VCaP (cell line): ENCODE data around the gene ZNF134.
A peak's percentile ranks its signal among the peaks of the same experiment; 100 is the strongest.

Experiments used
- H3K27ac ChIP-seq: fragments of 450-650 bp; 2 replicates; pipeline ENCODE4 v1.5.1; 2017
- TF ChIP-seq, protein P1 (sequence below): fragments of 450-650 bp; conservative IDR thresholded peaks from 2 replicates; pipeline ENCODE4 v1.5.1; 2017; ENCODE audit warnings: mild to moderate bottlenecking, moderate library complexity

ZNF134 gene

DNA sequence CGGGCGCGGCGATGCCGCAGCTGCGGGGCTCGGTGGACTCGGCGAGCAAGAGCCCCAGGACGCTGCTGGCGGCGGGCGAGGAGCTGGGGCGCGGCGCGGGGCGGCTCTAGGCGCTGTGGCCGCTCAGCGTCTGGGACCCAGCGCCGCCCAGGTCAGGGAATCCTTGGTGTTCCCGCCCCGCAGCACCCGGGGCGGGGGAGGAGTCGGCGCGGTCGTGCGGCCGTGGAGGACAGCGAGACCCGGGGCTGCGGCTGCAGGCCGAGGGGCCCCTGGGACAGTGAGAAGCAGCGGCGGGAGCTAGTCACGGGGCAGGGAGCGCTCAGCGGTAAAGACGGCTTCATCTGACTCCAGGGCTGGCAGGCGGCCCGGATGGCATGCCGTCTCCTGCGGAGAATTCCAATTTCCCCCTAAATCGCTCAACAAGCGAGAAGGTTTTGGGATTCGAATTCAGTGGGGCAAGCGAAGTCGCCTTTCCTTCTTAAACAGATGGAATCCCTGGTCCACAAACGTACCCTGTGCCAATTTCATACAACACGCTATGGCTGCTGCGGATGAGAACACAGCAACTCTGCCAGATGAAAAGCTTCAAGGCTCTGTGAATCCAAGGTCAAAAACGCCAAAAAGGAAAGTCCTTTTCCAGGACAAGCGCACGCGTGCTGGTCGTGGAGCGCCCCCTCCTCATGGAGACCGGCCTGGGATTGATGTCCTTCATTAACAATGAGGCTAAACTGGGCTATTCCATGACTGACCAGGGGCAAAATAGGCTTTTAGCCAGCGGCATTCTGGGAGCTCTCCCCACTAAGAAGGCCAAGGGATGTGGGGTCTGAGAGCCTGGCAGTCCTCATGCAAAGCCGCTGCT is 50.5 kb downstream of the ZNF134 start:
- TF ChIP-seq, protein P1, sequence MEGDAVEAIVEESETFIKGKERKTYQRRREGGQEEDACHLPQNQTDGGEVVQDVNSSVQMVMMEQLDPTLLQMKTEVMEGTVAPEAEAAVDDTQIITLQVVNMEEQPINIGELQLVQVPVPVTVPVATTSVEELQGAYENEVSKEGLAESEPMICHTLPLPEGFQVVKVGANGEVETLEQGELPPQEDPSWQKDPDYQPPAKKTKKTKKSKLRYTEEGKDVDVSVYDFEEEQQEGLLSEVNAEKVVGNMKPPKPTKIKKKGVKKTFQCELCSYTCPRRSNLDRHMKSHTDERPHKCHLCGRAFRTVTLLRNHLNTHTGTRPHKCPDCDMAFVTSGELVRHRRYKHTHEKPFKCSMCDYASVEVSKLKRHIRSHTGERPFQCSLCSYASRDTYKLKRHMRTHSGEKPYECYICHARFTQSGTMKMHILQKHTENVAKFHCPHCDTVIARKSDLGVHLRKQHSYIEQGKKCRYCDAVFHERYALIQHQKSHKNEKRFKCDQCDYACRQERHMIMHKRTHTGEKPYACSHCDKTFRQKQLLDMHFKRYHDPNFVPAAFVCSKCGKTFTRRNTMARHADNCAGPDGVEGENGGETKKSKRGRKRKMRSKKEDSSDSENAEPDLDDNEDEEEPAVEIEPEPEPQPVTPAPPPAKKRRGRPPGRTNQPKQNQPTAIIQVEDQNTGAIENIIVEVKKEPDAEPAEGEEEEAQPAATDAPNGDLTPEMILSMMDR = no peak
- peak overlapping the region; percentile 66 for H3K27ac ChIP-seq

DNA sequence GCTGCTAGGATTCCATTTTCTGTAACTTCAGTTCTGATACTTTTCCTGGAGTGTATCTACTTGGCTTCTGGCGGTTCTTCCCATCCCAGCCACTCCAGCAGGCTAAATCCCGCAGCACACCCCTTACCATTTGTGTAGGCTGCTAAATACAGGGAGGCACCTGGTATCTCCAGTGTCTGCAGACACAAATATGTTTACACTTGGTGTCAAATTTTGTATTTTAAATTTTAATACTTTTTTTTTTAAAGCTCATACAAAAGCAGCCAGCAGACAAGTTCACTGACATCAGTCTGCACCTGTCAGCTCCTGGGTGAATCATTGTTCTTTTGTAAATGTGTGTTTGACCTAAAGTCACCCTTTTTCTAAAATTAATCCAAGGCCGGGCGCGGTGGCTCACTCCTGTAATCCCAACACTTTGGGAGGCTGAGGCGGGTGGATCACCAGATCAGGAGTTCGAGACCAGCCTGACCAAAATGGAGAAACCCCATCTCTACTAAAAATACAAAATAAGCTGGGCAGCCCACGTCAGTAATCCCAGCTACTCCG is 51.3 kb downstream of the ZNF134 start:
- TF ChIP-seq, protein P1 = no peak
- H3K27ac ChIP-seq = no peak overlapping the region; the same call in 1 of the 2 replicates

DNA sequence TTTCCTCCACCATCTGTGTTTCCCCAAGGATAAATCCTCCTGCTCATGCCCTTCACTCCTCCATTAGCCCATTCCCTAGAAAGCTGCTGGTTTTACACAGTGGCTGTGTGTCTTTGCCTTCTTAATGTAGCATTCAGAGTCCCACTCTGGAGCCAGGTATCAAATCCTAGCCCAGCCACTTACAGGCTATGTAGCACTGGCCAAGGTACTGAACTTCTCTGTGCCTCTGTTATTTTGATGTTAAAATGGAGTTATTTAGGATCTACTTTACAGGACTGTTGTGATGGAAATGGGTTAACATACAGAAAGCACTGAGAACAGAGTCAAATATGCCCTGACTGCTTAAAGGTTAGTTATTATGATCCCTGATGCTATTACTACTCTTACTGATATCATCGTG is 53.2 kb downstream of the ZNF134 start:
- no peak overlapping the region for H3K27ac ChIP-seq
- TF ChIP-seq, protein P1 = no peak

DNA sequence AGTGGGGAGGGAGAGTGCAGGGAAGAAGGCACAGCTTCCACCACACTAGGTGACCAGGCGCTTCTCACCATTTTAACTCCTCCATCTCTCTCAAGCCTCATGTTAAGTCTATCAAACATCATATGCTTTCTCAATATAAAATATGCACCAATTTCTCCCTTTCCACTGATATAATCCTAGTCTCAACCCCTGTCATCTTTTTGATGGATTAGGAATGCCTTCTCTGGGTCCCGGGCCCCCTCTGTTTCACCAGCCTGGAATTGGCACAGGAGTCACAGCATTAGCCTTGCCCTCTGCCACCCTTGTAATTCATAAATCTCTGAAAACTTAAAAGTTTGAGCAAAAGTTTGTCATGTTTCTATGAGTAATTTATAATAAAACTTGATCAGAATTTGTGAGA is 54.6 kb downstream of the ZNF134 start, which contains the start of gene ZSCAN4:
Gene ZSCAN4 (plus strand): TSS at position 301 of the 400 bp plus-strand sequence. CDS start 7,211 bp downstream, outside the sequence.
- TF ChIP-seq, protein P1 = no peak
- no peak within 1 kb of the TSS for H3K27ac ChIP-seq

DNA sequence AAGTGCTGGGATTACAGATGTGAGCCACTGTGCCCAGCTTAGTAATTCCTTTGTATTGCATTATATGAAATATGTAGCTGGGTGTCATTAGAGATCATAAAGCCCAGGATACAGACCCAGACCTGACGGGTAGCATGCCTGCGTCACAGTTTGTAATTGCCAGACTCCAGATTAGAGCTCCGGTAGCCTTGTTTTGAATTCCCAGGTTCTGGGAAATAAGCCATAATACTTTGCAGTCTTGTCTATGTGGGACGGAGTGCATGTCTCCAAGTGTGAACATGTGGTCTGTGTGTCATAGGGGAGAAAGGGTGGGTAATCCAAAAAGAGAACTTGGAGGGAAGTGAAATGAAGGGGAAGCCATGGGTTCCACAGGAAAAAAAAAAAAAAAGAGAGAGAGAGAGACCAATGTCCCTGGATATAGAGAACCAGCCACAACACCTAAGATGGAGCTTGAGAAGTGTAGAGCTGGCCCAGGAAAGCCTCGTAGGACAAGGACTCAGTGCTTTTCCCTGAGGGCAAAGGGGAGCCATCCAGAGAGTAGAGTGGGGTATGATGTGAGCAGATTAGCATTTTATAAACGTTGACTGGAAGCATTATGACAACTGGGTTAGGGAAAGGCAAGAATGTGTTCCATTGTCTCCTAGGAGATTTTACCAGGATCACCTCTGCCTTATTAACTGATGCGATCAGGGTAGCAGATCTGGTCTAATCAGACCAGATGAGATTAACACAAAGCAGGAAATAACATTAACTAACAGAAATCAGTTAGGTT is 57.3 kb downstream of the ZNF134 start:
- TF ChIP-seq, protein P1 = no peak
- H3K27ac ChIP-seq = no peak overlapping the region

DNA sequence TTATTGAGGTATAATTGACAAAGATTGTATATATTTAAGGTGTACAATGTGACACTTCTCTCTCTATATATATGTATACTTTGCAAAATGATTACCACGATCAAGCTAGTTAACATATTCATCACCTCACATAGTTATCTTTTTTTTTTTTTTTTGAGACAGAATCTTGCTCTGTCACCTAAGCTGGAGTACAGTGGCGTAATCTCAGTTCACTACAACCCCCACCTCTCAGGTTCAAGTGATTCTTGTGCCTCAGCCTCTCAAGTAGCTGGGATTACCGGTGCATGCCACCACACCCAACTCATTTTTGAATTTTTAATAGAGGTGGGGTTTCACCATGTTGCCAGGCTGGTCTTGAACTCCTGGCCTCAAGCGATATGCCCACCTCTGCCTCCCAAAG is 58.4 kb downstream of the ZNF134 start:
- no peak overlapping the region for H3K27ac ChIP-seq
- TF ChIP-seq, protein P1 = no peak
